Measurements from ENCODE around the gene NMNAT2. TPM values are rescaled to one million over a fixed set of nuclear protein-coding genes. Genes with fewer than 3 reads are reported as not detected.

Gene NMNAT2
- total and polyA plus RNA-seq, 2 of the 4 experiments (the other 2 are of a cell fraction), result 0.36 to 2.4 TPM

DNA sequence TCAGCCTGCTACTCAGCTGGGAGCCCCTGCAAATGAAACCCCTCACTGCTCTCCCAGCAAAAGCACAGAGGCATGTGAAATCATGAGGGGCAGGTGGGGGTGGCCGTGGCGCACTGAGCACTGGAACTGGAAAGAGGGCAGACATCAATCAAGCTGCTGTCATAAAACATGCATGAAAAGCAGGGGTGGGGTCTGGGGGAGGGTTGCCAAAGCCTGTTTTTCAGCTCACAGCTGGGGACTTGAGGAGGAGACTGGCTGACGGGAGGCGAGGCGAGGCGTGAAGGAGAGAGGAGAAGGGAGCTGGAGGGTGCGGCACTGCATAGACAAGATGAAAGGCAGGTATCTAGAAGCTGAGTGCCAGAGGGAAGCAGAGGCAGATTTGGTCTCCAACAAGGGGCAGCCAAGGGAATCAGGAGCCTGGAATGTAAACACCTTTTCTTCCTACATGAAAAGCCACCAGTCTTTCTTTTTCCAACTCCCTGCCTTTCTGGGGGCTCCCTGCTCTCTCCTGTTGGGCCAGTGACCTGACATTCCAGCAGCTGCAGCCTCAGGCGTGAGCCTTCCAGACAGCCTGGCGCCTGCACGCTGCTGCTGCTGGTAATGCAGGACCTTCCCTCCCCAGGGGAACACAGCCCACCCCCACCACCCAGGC, 87.0 kb downstream of the NMNAT2 start:
- Histone ChIP-seq H3K14ac (replicated peaks; ENCODE audit: low read depth, low read length) (no peak overlapping the region), H3K27ac (ENCODE audit: insufficient read depth, low read length) (no peak overlapping the region), H3K9me3 (ENCODE audit: control insufficient read depth, insufficient read depth, low read length) (no peaks in the 10 kb centered on the region; the same call in 1 of the 2 replicates), H3K56ac (ENCODE audit: extremely low read depth, insufficient read depth, low read length) (no peak overlapping the region), H3K23ac (ENCODE audit: low read depth, low read length) (no peak overlapping the region), H3K36me3 (ENCODE audit: control insufficient read depth, insufficient read depth, low read length) (no peaks in the 10 kb centered on the region), H2BK120ac (ENCODE audit: low read depth, low read length) (no peak overlapping the region; the same call in 1 of the 2 replicates), H4K20me1 (ENCODE audit: insufficient read depth, low read length) (no peaks in the 10 kb centered on the region), H3K18ac (ENCODE audit: low read depth, low read length) (no peak overlapping the region), H3K27me3 (ENCODE audit: control insufficient read depth, insufficient read depth, low read length) (peaks cover 45% of the 10 kb centered on the region), H2BK20ac (ENCODE audit: low read depth, low read length) (no peak overlapping the region), H4K5ac (ENCODE audit: low read depth, low read length) (no peak overlapping the region), H3K4ac (ENCODE audit: low read depth, low read length) (no peak overlapping the region; the same call in 1 of the 2 replicates), H3K4me2 (ENCODE audit: low read depth, low read length) (no peak overlapping the region; the same call in 1 of the 2 replicates), H2AFZ (replicated peaks; ENCODE audit: low read length, poor library complexity) (peak overlapping the region; percentile 71), H4K8ac (ENCODE audit: low read depth in 2 of 2, low read length in 2 of 2) (no peak overlapping the region), H3K4me1 (ENCODE audit: control insufficient read depth, insufficient read depth, low read length) (peaks cover 4% of the 10 kb centered on the region), H3K79me1 (ENCODE audit: low read depth in 1 of 2, low read length in 2 of 2) (no peaks in the 10 kb centered on the region), H2BK5ac (ENCODE audit: low read depth, low read length, poor library complexity, severe bottlenecking) (no peak overlapping the region), H3K9ac (ENCODE audit: low read depth, low read length) (no peak overlapping the region), H2AK5ac (ENCODE audit: low read depth, low read length) (no peak overlapping the region), H3K4me3 (ENCODE audit: insufficient read depth, low read depth, low read length) (no peak overlapping the region), H2AK9ac (replicated peaks; ENCODE audit: low read depth, low read length, poor library complexity) (no peak overlapping the region), H3K9me1 (ENCODE audit: insufficient read depth, low read length) (0 out of 2 replicates have a peak, but pooled peaks cover 2% of the 10 kb centered on the region), H2BK15ac (ENCODE audit: low read depth, low read length) (no peak overlapping the region), H4K91ac (ENCODE audit: insufficient read depth, low read depth, low read length) (no peak overlapping the region)
- ChIA-PET CTCF (interaction anchor here (0.6 to 1.2 kb wide), 3 partner anchors 12 to 369 kb away, joined by 3 read pairs; no protein-coding TSS in a partner anchor), POLR2A (ENCODE audit: unreplicated experiment) (interaction anchor here (0.7 kb wide), 1 partner anchor 348 kb away, joined by 3 read pairs; no protein-coding TSS in a partner anchor)
- ATAC-seq (ENCODE audit: low read depth) (peak; percentile 71), DNase-seq (no peak)
- dilution Hi-C loops (cut with HindIII; ENCODE audit: low sequenced_read_pairs, unreplicated experiment) (no loop called here), in situ Hi-C loops (cut with MboI; ENCODE audit: low sequenced_read_pairs) (no loop called here), intact Hi-C loops (cut with micrococcal nuclease) (no loop called here)
- WGBS, 2 experiments (ENCODE audit: extremely low coverage in 2 of 2, insufficient read length in 1 of 2), result 10% methylated on average over 5 of the region's 10 CpGs; no CpG with 5 or more reads in 1 of the 2 experiments
- no TSS peak for BruUV-seq (replicated peaks)
- TF ChIP-seq, protein P1, sequence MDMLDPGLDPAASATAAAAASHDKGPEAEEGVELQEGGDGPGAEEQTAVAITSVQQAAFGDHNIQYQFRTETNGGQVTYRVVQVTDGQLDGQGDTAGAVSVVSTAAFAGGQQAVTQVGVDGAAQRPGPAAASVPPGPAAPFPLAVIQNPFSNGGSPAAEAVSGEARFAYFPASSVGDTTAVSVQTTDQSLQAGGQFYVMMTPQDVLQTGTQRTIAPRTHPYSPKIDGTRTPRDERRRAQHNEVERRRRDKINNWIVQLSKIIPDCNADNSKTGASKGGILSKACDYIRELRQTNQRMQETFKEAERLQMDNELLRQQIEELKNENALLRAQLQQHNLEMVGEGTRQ (IDR thresholded peaks at IDR 0.05; ENCODE audit: low read depth, low read length), result no peak
- TF ChIP-seq CHD1 (IDR thresholded peaks at IDR 0.05; ENCODE audit: low read depth, low read length) (no peak), RAD21 (IDR thresholded peaks at IDR 0.05; ENCODE audit: low read length) (no peak), POLR2A (IDR thresholded peaks at IDR 0.05; ENCODE audit: low read depth, low read length) (no peak), SMC3 (IDR thresholded peaks at IDR 0.05; ENCODE audit: low read depth, low read length) (no peak), RFX5 (IDR thresholded peaks at IDR 0.05; ENCODE audit: low read depth, low read length) (no peak), RCOR1 (IDR thresholded peaks at IDR 0.05; ENCODE audit: insufficient replicate concordance, low read length) (no peak), BHLHE40 (IDR thresholded peaks at IDR 0.05; ENCODE audit: low read depth, low read length) (no peak), FOS (IDR thresholded peaks at IDR 0.05; ENCODE audit: low read depth, low read length) (no peak), CEBPB (IDR thresholded peaks at IDR 0.05; ENCODE audit: low read depth, low read length) (no peak), NFE2L2 (IDR thresholded peaks at IDR 0.05; ENCODE audit: low read depth, low read length) (no peak), MAFK (IDR thresholded peaks at IDR 0.05; ENCODE audit: low read depth, low read length) (no peak), MXI1 (IDR thresholded peaks at IDR 0.05; ENCODE audit: borderline replicate concordance, low read depth, low read length) (no peak)
- TF ChIP-seq, protein P2, sequence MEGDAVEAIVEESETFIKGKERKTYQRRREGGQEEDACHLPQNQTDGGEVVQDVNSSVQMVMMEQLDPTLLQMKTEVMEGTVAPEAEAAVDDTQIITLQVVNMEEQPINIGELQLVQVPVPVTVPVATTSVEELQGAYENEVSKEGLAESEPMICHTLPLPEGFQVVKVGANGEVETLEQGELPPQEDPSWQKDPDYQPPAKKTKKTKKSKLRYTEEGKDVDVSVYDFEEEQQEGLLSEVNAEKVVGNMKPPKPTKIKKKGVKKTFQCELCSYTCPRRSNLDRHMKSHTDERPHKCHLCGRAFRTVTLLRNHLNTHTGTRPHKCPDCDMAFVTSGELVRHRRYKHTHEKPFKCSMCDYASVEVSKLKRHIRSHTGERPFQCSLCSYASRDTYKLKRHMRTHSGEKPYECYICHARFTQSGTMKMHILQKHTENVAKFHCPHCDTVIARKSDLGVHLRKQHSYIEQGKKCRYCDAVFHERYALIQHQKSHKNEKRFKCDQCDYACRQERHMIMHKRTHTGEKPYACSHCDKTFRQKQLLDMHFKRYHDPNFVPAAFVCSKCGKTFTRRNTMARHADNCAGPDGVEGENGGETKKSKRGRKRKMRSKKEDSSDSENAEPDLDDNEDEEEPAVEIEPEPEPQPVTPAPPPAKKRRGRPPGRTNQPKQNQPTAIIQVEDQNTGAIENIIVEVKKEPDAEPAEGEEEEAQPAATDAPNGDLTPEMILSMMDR (conservative IDR thresholded peaks at IDR 0.05; ENCODE audit: low read depth, low read length), result no peak
- TF ChIP-seq, protein P3, sequence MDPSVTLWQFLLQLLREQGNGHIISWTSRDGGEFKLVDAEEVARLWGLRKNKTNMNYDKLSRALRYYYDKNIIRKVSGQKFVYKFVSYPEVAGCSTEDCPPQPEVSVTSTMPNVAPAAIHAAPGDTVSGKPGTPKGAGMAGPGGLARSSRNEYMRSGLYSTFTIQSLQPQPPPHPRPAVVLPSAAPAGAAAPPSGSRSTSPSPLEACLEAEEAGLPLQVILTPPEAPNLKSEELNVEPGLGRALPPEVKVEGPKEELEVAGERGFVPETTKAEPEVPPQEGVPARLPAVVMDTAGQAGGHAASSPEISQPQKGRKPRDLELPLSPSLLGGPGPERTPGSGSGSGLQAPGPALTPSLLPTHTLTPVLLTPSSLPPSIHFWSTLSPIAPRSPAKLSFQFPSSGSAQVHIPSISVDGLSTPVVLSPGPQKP (IDR thresholded peaks at IDR 0.05; ENCODE audit: borderline replicate concordance, low read depth, low read length), result no peak

Measured in IMR-90 (cell line).